OCI-LY3 (cell line): Measurements from ENCODE around the gene TSPYL6.

Experiments used
- EZH2phosphoT487 ChIP-seq: fragments of 200-600 bp; shearing (Covaris generic); IDR thresholded peaks from 2 replicates; pipeline ENCODE4 v1.6.1; 2018; ENCODE audit warnings: antibody characterized with exemption, mixed run types, low read depth
- TF ChIP-seq, protein P1 (sequence below): fragments of 200-600, 300-600 bp; sonication (generic); IDR thresholded peaks from 2 replicates; pipeline ENCODE4 v1.5.1; 2014; ENCODE audit warnings: antibody characterized with exemption, low read length, low read depth

DNA sequence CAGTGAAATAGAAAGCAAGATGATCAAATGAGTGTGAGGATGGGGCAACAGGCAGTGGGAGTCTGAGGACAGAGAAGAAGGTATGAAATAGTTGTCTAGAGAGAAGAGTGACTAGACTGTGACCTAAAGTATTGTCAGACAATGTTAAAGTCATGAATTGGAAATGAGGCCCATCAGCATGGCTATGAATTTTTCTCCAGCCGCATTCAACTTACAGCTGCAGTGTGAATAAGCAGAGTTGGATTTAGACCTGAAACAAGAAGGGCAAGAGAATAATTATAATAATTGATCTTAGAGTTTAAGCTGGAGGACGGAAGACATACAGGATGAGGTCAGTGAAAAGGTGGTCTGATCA lies 4.2 kb upstream of the TSPYL6 start:
- TF ChIP-seq, protein P1, sequence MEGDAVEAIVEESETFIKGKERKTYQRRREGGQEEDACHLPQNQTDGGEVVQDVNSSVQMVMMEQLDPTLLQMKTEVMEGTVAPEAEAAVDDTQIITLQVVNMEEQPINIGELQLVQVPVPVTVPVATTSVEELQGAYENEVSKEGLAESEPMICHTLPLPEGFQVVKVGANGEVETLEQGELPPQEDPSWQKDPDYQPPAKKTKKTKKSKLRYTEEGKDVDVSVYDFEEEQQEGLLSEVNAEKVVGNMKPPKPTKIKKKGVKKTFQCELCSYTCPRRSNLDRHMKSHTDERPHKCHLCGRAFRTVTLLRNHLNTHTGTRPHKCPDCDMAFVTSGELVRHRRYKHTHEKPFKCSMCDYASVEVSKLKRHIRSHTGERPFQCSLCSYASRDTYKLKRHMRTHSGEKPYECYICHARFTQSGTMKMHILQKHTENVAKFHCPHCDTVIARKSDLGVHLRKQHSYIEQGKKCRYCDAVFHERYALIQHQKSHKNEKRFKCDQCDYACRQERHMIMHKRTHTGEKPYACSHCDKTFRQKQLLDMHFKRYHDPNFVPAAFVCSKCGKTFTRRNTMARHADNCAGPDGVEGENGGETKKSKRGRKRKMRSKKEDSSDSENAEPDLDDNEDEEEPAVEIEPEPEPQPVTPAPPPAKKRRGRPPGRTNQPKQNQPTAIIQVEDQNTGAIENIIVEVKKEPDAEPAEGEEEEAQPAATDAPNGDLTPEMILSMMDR, result no peak
- TF ChIP-seq EZH2phosphoT487, result no peak
